CD4-positive, CD25-positive, alpha-beta regulatory T cell (primary cell): ENCODE data around the gene ATP9B. TPM values are rescaled to one million over a fixed set of nuclear protein-coding genes. Genes with fewer than 3 reads are reported as not detected.

Experiments
- ATAC-seq, 2 donors: fragments of 150-1000 bp; cut with Tn5 transposase; one replicate each; pipeline ENCODE4 v1.10.0; 2021; ENCODE audit warnings: low read depth in 2 of 2, moderate number of reproducible peaks in 2 of 2, moderate library complexity in 1 of 2
- DNase-seq, 3 donors: peaks; one replicate each; pipeline versions ENCODE4 v3.0.0 to v3.0.0-alpha.2; 2012 to 2022; ENCODE audit warnings: mixed read lengths in 1 of 3
- H3K27ac ChIP-seq: one replicate; pipeline ENCODE4 v1.7.0; 2013; ENCODE audit warnings: mild to moderate bottlenecking, low read length; ENCODE audit not compliant: insufficient read depth, poor library complexity, severe bottlenecking
- H3K27me3 ChIP-seq: one replicate; pipeline ENCODE4 v1.7.0; 2013; ENCODE audit warnings: low read length; ENCODE audit not compliant: control insufficient read depth, insufficient read depth
- H3K36me3 ChIP-seq: one replicate; pipeline ENCODE4 v1.7.0; 2013; ENCODE audit warnings: mild to moderate bottlenecking, low read length, moderate library complexity; ENCODE audit not compliant: control insufficient read depth, insufficient read depth
- H3K4me1 ChIP-seq: 2 replicates; pipeline ENCODE4 v1.7.0; 2013; ENCODE audit warnings: mild to moderate bottlenecking, low read length; ENCODE audit not compliant: insufficient read depth, control insufficient read depth, poor library complexity, severe bottlenecking
- H3K4me3 ChIP-seq: one replicate; pipeline ENCODE4 v1.7.0; 2013; ENCODE audit warnings: low read depth, mild to moderate bottlenecking, low read length, moderate library complexity
- H3K9me3 ChIP-seq, 2 experiments: 1 replicate in 1 of 2; 2 replicates in 1 of 2; pipeline ENCODE4 v1.7.0; 2013; ENCODE audit warnings: low read length in 2 of 2, mild to moderate bottlenecking in 1 of 2, moderate library complexity in 1 of 2; ENCODE audit not compliant: control insufficient read depth in 2 of 2
- H3K27ac Mint-ChIP-seq, 3 donors: one replicate each; pipeline ENCODE4 v1.8.0; 2020 to 2022; ENCODE audit warnings: mild to moderate bottlenecking in 3 of 3, mixed read lengths in 3 of 3, moderate library complexity in 2 of 3
- H3K27me3 Mint-ChIP-seq: one replicate; pipeline ENCODE4 v1.8.0; 2022; ENCODE audit warnings: mild to moderate bottlenecking, mixed read lengths
- H3K36me3 Mint-ChIP-seq: one replicate; pipeline ENCODE4 v1.8.0; 2020; ENCODE audit warnings: mixed read lengths
- H3K4me1 Mint-ChIP-seq, 4 donors: one replicate each; pipeline ENCODE4 v1.8.0; 2020 to 2022; ENCODE audit warnings: mixed read lengths in 4 of 4, mild to moderate bottlenecking in 1 of 4
- H3K4me3 Mint-ChIP-seq, 4 donors: one replicate each; pipeline ENCODE4 v1.8.0; 2020 to 2022; ENCODE audit warnings: mild to moderate bottlenecking in 4 of 4, mixed read lengths in 4 of 4, moderate library complexity in 3 of 4
- H3K9me3 Mint-ChIP-seq, 7 donors: one replicate each; pipeline ENCODE4 v1.8.0; 2020 to 2022; ENCODE audit warnings: mixed read lengths in 7 of 7, mild to moderate bottlenecking in 3 of 7, moderate library complexity in 2 of 7
- polyA plus RNA-seq, 4 donors: library from polyadenylated mRNA; unstranded; fragments of 300-500 nt; fragmentation: Illumina TruSeq; gene quantifications; one replicate each; pipeline ENCODE4 v1.2.3, GENCODE V29; 2021
- total RNA-seq: library from RNA; stranded (reverse); gene quantifications from one replicate; pipeline ENCODE4 v1.2.3, GENCODE V29; 2022

Gene ATP9B
- total and polyA plus RNA-seq, 5 donors from 2014 or later: 14.1 to 75.3 (median 17.6) TPM

DNA sequence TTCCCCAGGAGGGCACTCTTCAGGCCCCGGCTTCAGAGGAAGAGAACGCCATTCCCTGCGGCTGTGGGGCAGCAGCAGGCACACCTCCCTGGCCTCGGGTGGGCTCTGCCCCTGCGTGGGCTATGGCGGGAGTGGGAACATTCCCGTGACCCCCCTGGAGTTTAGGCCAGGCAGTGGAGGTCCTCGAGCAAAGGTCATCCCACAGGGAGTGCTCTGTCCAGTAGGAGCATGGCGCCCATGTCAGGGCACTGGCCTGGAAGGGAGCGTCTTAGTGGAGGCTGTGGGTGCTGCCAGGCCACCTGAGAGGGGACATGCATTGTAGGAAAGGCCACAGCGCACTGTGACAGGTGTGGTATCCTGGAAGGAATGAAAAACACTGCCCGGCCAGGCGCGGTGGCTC, 317.4 kb downstream of the ATP9B start:
- DNase-seq (no peak), ATAC-seq (no peak)
- Histone ChIP-seq H3K4me3 (no peak overlapping the region), H3K4me1 (no peaks in the 10 kb centered on the region), H3K27ac (no peak overlapping the region), H3K9me3 (no peaks in the 10 kb centered on the region), H3K36me3 (no peaks in the 10 kb centered on the region), H3K27me3 (peaks cover 8% of the 10 kb centered on the region)
- H3K9me3 Mint-ChIP-seq: no peaks in the 10 kb centered on the region
- no peak overlapping the region for H3K27ac Mint-ChIP-seq
- H3K4me1 Mint-ChIP-seq: peaks cover 4 to 9% (median 6%) of the 10 kb centered on the region in 4 donors
- H3K27me3 Mint-ChIP-seq: peaks cover 34% of the 10 kb centered on the region
- peak overlapping the region in 1 of 4 donors; percentile 56 for H3K4me3 Mint-ChIP-seq
- no peaks in the 10 kb centered on the region for H3K36me3 Mint-ChIP-seq

DNA sequence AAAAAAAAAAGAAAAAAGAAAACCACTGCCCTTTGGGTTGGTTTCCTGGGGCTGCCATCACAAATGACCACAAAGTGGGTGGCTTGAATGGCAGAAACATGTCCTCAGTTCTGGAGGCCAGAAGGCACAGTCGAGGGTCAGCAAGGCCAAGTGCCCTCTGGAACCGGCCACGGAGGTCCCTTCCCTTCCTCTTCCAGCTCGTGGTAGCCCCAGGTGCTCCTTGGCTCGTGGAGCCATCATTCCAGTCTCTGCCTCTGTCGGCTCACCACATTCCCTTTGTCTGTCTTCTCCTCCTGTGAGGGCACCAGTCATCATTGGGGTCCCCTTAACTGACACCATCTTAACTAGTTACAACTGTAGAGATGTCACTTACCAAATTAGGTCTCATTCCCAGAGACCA, 318.0 kb downstream of the ATP9B start:
- no peak for ATAC-seq
- Mint-ChIP-seq H3K4me1 (peaks cover 4 to 9% (median 8%) of the 10 kb centered on the region in 4 donors), H3K36me3 (no peaks in the 10 kb centered on the region), H3K9me3 (no peaks in the 10 kb centered on the region), H3K27me3 (peaks cover 38% of the 10 kb centered on the region), H3K4me3 (no peak overlapping the region), H3K27ac (peak overlapping the region in 1 of 3 donors; percentile 73)
- no peaks in the 10 kb centered on the region for H3K36me3 ChIP-seq
- H3K4me3 ChIP-seq: no peak overlapping the region
- H3K9me3 ChIP-seq: no peaks in the 10 kb centered on the region
- H3K27ac ChIP-seq: no peak overlapping the region
- peaks cover 8% of the 10 kb centered on the region for H3K27me3 ChIP-seq
- DNase-seq: no peak
- no peaks in the 10 kb centered on the region for H3K4me1 ChIP-seq

DNA sequence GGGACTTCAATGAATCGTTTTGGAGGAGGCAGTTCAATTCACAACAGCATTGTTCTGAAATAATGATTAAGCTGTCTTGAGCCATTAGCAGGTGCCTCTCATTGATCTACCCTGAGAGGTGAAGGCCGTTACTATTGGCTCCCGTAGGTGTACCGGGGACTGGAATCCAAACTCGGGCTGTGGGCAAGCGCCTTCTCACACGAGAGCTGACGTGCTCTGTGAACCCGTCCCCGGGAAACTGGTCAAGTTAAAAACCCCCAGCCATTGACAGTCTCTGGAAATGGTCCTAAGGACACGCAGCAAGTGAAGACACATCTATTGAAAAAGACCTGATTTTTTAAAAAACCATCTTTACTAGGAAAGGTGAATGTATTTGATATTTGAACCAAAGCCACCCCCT, 318.4 kb downstream of the ATP9B start:
- peaks cover 4 to 12% (median 9%) of the 10 kb centered on the region in 4 donors for H3K4me1 Mint-ChIP-seq
- H3K27ac ChIP-seq: no peak overlapping the region
- H3K9me3 ChIP-seq: no peaks in the 10 kb centered on the region
- no peaks in the 10 kb centered on the region for H3K36me3 ChIP-seq
- no peaks in the 10 kb centered on the region for H3K36me3 Mint-ChIP-seq
- H3K4me3 Mint-ChIP-seq: no peak overlapping the region
- H3K4me1 ChIP-seq: no peaks in the 10 kb centered on the region
- peaks cover 37% of the 10 kb centered on the region for H3K27me3 Mint-ChIP-seq
- peak overlapping the region in 1 of 3 donors; percentile 73 for H3K27ac Mint-ChIP-seq
- ATAC-seq: no peak
- DNase-seq: no peak
- peaks cover 8% of the 10 kb centered on the region for H3K27me3 ChIP-seq
- no peaks in the 10 kb centered on the region for H3K9me3 Mint-ChIP-seq
- H3K4me3 ChIP-seq: no peak overlapping the region

DNA sequence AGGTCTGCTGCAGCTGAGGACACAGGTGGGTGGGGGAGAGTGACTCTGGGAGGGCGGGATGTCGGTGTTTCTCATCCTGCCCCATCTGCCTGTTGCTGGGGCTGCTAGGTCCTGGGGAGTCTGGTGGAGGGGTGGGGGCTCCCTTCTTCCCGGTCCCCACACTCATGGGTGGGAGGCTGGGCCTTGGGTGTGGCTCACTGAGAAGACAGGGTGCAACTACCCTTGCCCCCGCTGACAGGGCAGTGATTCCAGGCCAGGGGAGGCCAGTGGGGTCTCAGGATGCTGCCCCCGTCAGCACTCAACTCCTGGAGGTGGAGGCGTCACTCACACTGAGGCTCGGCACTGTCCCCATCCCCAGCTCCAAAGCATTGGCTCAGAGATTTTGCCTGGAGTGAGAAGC, 318.8 kb downstream of the ATP9B start:
- peaks cover 4% of the 10 kb centered on the region for H3K4me1 ChIP-seq
- H3K27me3 ChIP-seq: peaks cover 8% of the 10 kb centered on the region
- Mint-ChIP-seq H3K4me1 (peaks cover 4 to 15% (median 10%) of the 10 kb centered on the region in 4 donors), H3K4me3 (no peak overlapping the region), H3K36me3 (no peaks in the 10 kb centered on the region), H3K9me3 (no peaks in the 10 kb centered on the region), H3K27me3 (peaks cover 38% of the 10 kb centered on the region), H3K27ac (peak overlapping the region in 1 of 3 donors; percentile 63)
- ATAC-seq (peak in 1 of 2 donors; percentile 30), DNase-seq (no peak)
- no peaks in the 10 kb centered on the region for H3K9me3 ChIP-seq
- no peaks in the 10 kb centered on the region for H3K36me3 ChIP-seq
- H3K27ac ChIP-seq: no peak overlapping the region
- H3K4me3 ChIP-seq: no peak overlapping the region

DNA sequence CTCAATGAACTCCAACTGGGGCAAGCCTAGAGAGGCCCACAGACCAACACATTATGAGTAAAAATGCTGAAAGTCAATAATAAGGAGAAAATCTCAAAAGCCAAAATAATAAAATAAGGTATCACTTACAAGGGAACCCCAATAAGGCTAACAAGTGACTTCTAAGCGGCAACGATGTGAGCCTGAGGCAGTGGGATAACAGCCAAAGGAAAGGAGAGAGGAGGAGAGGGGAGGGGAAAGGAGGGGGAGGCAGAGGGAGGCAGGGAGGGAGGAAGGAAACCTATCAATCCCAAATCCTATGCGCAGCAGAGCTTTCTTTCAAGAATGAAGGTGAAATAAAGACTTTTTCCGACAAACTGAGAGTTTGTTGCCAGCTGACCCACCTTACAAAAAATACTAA, 320.5 kb downstream of the ATP9B start:
- Histone ChIP-seq H3K36me3 (no peaks in the 10 kb centered on the region), H3K27me3 (peaks cover 8% of the 10 kb centered on the region), H3K4me1 (peaks cover 20% of the 10 kb centered on the region), H3K4me3 (no peak overlapping the region), H3K9me3 (no peaks in the 10 kb centered on the region), H3K27ac (no peak overlapping the region)
- H3K4me3 Mint-ChIP-seq: no peak overlapping the region
- peaks cover 4 to 16% (median 13%) of the 10 kb centered on the region in 4 donors for H3K4me1 Mint-ChIP-seq
- ATAC-seq: no peak
- H3K27ac Mint-ChIP-seq: peak overlapping the region in 1 of 3 donors; percentile 51
- no peaks in the 10 kb centered on the region for H3K9me3 Mint-ChIP-seq
- no peak for DNase-seq
- H3K27me3 Mint-ChIP-seq: peaks cover 44% of the 10 kb centered on the region
- no peaks in the 10 kb centered on the region for H3K36me3 Mint-ChIP-seq

DNA sequence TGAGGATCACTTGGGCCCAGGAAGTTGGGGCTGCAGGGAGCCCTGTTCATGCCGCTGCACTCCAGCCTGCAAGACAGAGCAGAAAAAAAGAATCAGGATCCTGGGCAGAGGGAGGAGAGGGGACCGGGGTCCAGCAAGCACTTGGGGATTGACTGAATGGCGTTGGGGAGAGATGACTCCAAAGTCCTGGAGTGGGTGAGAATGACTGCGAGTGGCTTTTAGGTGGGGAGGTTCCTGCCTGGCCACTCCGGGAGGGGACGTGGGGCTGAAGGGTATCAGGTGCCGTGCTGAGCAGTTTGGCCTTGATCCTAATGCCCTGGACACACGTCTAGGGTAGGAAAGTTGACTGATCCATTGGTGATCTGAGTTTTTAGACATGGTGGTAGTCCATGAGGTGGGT, 323.0 kb downstream of the ATP9B start:
- DNase-seq: no peak
- peak overlapping the region; percentile 56 to 91 (median 74) for H3K4me3 Mint-ChIP-seq
- no peak overlapping the region for H3K4me3 ChIP-seq

DNA sequence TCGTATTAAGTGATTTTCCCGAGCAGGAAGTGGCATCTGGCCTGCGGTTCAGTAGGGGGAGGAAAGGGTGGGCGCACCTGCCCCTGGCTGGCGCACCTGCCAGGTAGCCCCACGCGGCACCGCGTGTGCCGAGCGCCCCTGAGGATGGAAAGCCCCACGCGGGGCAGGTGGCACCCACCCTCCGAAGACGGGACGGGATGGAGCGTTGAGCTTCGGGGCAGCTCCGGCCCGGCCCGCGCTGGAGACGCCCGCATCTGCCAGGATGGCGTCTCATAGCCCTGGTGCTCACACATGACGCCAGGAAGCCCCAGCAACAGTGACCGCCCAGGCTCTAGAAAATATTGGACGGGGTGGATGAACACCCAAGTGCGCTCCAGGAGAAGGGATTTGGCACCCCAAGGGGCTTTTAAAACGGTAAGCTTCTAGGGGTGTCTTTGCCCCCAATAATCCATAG, 324.0 kb downstream of the ATP9B start:
- Mint-ChIP-seq H3K27me3 (peaks cover 54% of the 10 kb centered on the region), H3K4me3 (peak overlapping the region; percentile 82 to 91 (median 87)), H3K27ac (peak overlapping the region; percentile 67 to 83 (median 81)), H3K4me1 (peaks cover 4 to 33% (median 16%) of the 10 kb centered on the region in 4 donors), H3K9me3 (no peaks in the 10 kb centered on the region), H3K36me3 (no peaks in the 10 kb centered on the region)
- Histone ChIP-seq H3K36me3 (no peaks in the 10 kb centered on the region), H3K27ac (no peak overlapping the region), H3K4me1 (peaks cover 44% of the 10 kb centered on the region), H3K4me3 (peak overlapping the region; percentile 55), H3K9me3 (no peaks in the 10 kb centered on the region), H3K27me3 (peaks cover 8% of the 10 kb centered on the region)
- ATAC-seq (peak in 1 of 2 donors; percentile 21), DNase-seq (no peak)

More for the DNA sequence above, 323.0 kb downstream of the ATP9B start:
- no peaks in the 10 kb centered on the region for H3K9me3 ChIP-seq
- H3K4me1 Mint-ChIP-seq: peaks cover 4 to 25% (median 13%) of the 10 kb centered on the region in 4 donors
- no peak for ATAC-seq
- peaks cover 36% of the 10 kb centered on the region for H3K4me1 ChIP-seq
- H3K9me3 Mint-ChIP-seq: no peaks in the 10 kb centered on the region
- H3K27ac Mint-ChIP-seq: peak overlapping the region; percentile 58 to 81 (median 67)
- peaks cover 8% of the 10 kb centered on the region for H3K27me3 ChIP-seq
- no peak overlapping the region for H3K27ac ChIP-seq
- H3K36me3 Mint-ChIP-seq: no peaks in the 10 kb centered on the region
- H3K27me3 Mint-ChIP-seq: peaks cover 54% of the 10 kb centered on the region
- H3K36me3 ChIP-seq: no peaks in the 10 kb centered on the region
